Left renal cortex interstitium (tissue), 4 donors: ENCODE measurements around the gene TSPAN33. TPM values are rescaled to one million over a fixed set of nuclear protein-coding genes. Genes with fewer than 3 reads are reported as not detected.
A peak's percentile ranks its signal among the peaks of the same experiment; 100 is the strongest.
"Not testable (repeated sequence)": the region's sequence is repeated elsewhere in the genome, so short reads cannot be mapped to it uniquely, and the experiment has no call there.

Source experiments
- DNase-seq, 4 donors: peaks; one replicate each; pipeline ENCODE4 v3.0.0-alpha.2; 2013; ENCODE audit warnings: low read depth in 4 of 4, low spot score in 2 of 4, missing footprints in 1 of 4
- polyA plus RNA-seq, 4 donors: library from polyadenylated mRNA; unstranded; fragments of 120-200 nt; gene quantifications; one replicate each; pipeline ENCODE4 v1.2.1, GENCODE V29; 2013; ENCODE audit not compliant: insufficient read length in 4 of 4

Gene TSPAN33
- polyA plus RNA-seq, 4 donors, result 62.4 to 74.3 (median 66.0) TPM

- peak in 1 of 4 donors; percentile 28 for DNase-seq
Measured at GRCh38 chr7:129169171-129169671, 24.7 kb downstream of the TSPAN33 start.

- DNase-seq, result no peak
Measured at GRCh38 chr7:129169686-129170440, 25.4 kb downstream of the TSPAN33 start.

GRCh38 chr7:129170441-129171021 lies 26.0 kb downstream of the TSPAN33 start:
- no peak for DNase-seq

DNA sequence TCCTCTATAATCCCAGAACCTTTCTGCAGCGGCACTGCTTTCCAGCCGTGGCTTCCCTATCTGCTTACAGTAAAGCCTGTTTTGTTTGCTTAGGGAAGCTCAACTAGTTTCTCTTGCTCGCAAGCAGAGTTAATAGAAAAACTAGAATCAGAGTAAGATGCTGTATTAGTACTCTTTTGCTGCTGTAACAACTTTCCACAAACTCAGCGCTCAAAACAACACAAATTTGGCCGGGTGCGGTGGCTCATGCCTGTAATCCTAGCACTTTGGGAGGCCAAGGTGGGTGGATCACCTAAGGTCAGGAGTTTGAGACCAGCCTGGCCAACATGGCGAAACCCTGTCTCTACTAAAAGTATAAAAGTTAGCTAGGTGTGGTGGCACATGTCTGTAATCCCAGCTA lies 29.4 kb downstream of the TSPAN33 start:
- DNase-seq, result not testable (repeated sequence)

DNA sequence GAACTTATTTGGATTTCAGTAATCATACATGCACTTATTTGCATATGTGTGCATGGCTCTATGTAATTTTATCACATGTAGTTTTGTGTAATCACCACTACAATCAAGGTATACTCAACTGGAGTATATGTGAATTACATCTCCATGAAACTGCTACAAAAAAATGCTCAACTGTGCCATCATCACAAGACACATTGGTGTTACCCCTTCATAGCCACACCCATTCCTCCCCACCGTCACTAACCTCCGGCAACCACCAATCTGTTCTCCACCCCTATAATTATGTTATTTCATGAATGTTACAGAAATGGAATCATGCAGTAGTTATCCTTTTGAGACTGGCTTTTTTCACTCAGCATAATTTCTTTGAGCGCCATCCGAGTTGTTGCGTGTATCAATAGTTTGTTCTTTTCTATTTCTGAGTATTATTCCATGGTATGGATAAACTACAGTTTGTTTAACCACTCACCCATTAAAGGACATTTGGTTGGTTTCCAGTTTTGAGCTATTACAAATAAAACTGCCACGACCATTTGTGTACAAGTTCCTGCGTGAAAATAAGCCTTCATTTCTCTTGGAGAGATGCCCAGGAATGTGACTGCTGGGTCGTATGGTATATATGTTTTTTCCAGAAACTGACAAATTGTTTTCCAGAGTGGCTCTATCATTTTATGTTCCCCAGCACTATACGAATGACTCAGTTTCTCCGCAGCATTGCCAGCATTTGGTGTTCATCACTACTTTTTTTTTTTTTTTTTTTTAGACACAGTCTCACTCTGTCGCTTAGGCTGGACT lies 32.6 kb downstream of the TSPAN33 start:
- DNase-seq, result peak in 1 of 4 donors; percentile 25

- no peak for DNase-seq
Measured at GRCh38 chr7:129184981-129185670, 40.6 kb downstream of the TSPAN33 start.

DNA sequence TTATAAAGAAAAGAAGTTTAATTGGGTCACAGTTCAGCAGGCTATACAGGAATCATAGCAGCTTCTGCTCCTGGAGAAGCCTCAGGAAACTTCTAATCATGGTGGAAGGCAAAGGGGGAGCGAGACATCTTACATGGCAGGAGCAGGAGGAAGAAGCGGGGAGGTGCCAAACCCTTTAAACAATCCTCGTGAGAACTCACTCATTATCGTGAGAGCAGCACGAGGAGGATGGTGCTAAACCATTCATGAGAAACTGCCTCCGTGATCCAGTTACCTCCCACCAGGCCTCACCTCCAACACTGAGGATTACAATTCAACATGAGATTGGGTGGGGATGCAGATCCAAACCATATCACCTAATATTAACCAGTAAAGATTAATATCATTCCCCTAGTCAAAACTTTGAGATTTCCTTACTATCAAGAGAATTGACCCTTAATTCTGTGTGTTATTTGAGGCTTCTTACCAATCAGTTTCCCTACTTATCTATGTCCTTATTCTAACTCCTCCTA lies 42.3 kb downstream of the TSPAN33 start:
- no peak for DNase-seq

- DNase-seq, result no peak
Measured at GRCh38 chr7:129187681-129188371, 43.3 kb downstream of the TSPAN33 start.

DNA sequence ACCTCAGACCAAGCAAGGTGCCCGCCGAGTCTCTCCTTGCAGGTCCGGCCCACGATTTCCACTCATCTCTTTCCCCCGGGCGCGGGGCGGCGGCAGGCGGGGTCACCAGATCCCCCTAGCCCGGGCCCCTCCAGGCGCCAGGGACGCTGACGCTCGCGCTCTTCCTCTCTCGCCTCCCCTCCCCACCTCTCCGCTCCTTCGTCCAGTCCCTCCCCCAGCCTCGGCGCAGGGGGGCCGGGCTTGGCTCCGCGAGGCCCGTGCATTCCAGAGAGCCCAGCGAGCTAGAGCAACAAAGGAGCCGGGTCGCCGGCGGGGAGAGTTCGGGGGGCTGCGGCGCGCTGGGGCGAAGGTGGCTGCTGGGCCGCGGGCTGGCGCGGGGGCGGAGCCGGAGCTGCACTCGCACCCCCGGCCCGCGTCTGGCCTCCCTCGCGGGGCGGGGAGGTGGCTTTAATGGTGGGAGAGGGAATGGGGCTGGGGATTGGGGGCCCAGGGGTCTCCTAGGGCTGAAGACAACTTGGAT lies 43.9 kb downstream of the TSPAN33 start, which contains the start of gene SMO:
Gene SMO, plus strand, starts transcription at position 262 of the 520 bp plus-strand sequence. CDS start 519 bp downstream, outside the sequence.
- DNase-seq, result peak in 3 of 4 donors; percentile 73 to 86 (median 84)

- no peak for DNase-seq
Measured at GRCh38 chr7:129188892-129189660, 44.6 kb downstream of the TSPAN33 start.

GRCh38 chr7:129189661-129190310 lies 45.3 kb downstream of the TSPAN33 start:
- no peak for DNase-seq

DNA sequence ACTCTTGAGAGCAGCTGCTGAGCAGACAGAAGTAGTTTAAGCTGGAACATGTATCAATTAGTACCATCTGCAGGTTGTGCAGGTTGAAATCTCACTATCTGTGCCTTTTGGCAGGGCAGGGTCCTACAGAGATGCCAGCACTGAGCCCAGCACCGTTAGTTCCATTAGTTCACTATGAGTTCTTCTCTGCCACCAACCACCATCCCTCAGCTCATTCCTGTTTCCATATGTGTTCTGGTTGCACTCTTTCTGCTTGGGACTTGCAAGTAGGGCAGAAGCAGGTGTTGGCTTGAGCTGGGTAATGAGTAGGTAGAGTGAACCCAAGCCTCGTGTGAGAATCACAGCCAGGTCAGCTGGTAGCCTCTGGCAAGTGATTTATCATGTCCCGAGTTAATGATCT lies 46.8 kb downstream of the TSPAN33 start:
- DNase-seq, result no peak

GRCh38 chr7:129193892-129194291 lies 49.4 kb downstream of the TSPAN33 start:
- no peak for DNase-seq

DNA sequence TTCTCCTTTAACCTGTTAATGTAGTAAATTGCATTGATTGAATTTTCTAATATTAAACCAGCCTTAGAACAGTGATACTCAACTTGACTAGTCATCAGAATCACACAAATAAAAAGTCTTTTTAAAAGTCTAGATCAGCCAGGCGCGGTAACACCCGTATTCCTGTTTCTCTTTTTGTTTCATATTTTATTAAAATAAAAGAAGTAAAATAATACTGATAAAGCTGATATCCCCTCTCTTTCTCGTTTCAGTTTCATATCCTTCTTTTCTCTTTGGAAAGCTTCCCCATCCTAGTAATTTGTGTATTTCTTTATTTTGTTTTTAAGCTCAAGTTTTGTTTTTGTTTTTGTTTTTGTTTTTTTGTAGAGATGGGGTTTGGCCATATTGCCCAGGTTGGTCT lies 53.3 kb downstream of the TSPAN33 start:
- DNase-seq, result no peak

GRCh38 chr7:129199406-129199805 lies 54.9 kb downstream of the TSPAN33 start:
- DNase-seq, result no peak

DNA sequence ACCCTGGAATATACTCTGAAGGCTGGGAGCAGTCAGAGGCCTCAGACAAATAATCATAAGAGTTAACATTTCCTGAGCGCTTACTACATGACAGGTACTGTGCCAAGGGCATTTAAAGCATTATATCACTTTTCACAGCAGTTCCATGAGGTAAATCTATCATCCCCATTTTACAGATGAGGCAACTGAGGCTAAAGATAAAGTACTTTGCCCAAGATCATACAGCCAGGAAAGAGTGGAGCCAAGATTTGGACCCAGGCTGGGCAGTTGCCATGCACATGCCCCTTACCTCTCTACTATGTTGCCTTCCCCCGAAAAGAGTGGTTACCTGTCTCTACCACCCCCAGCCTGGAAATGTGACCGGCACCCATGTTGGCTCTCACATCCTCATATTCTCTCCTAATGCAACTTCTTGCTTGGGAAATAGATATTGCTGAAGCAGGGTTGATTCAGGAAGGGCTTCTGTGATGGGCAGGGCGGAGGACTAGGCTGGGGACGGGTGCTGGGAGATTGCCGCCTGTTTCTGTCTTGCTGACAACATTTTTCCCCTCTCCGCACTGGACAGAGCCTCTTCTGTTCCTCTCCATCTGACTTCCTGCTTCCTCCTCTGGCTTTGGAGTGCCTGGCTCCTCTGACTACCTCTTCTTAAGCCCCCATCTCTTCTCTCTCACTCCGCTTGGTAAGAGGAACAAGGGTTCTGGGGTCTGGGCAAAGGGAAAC lies 57.7 kb downstream of the TSPAN33 start:
- DNase-seq, result no peak

GRCh38 chr7:129203050-129203741 lies 58.7 kb downstream of the TSPAN33 start:
- DNase-seq, result no peak
